ENCODE data around the gene GNG4. TPM values are rescaled to one million over a fixed set of nuclear protein-coding genes. Genes with fewer than 3 reads are reported as not detected.

The GNG4 gene
- total and polyA plus RNA-seq, 10 of the 15 experiments (the other 5 are each of a cell fraction or from before 2014, with no cell fraction given): 0.03 to 0.15 (median 0.15) TPM; not detected in 7

- intact Hi-C loops (cut with micrococcal nuclease; ENCODE audit: unreplicated experiment): no loop called here
- Histone ChIP-seq H3K4me1 (ENCODE audit: control insufficient read depth, insufficient read depth, low read length) (no peaks in the 10 kb centered on the region), H3K9me3 (replicated peaks; ENCODE audit: control insufficient read depth, insufficient read depth, low read length) (peaks cover 5% of the 10 kb centered on the region; the same call in 2 of the 3 replicates), H3K27me3 (replicated peaks in 1 of 2; ENCODE audit: control insufficient read depth in 2 of 2, insufficient read depth in 2 of 2, low read length in 1 of 2) (no peaks in the 10 kb centered on the region), H3K27ac (ENCODE audit: control insufficient read depth, insufficient read depth) (no peak overlapping the region), H2AFZ (ENCODE audit: control insufficient read depth, low read depth, low read length) (no peak overlapping the region), H4K20me1 (ENCODE audit: control insufficient read depth, insufficient read depth) (no peaks in the 10 kb centered on the region), H3K4me2 (ENCODE audit: control insufficient read depth, insufficient read depth) (no peak overlapping the region), H3K4me3 (no peak overlapping the region), H3K9ac (ENCODE audit: control insufficient read depth, insufficient read depth, low read length) (no peak overlapping the region), H3K79me2 (ENCODE audit: control insufficient read depth, insufficient read depth, low read length) (no peaks in the 10 kb centered on the region), H3K36me3 (ENCODE audit: control insufficient read depth in 2 of 2, insufficient read depth in 2 of 2, low read length in 1 of 2) (no peaks in the 10 kb centered on the region; a peak in 2 of 4 replicates)
- BruUV-seq (replicated peaks): no TSS peak
- in situ Hi-C loops (cut with MboI): no loop called here
- POLR2A ChIA-PET: no interaction called here
- DNase-seq (ENCODE audit: low read depth, low spot score) (no peak), FAIRE-seq (no peak), ATAC-seq (no peak)
- 76% methylated on average over 3 of the region's 3 CpGs for WGBS (ENCODE audit: insufficient coverage, insufficient replicate concordance, low lambda C conversion rate, missing lambda C conversion rate)
- SMC1A ChIA-PET (ENCODE audit: uncharacterized antibody, unreplicated experiment): interaction anchor here (1.0 to 1.3 kb wide), 2 partner anchors 87 to 292 kb away, joined by 3 read pairs; no protein-coding TSS in a partner anchor
- TF ChIP-seq EGR1 (IDR thresholded peaks at IDR 0.05; ENCODE audit: borderline replicate concordance in 1 of 2, low read depth in 2 of 2, low read length in 2 of 2) (no peak), PAX5 (IDR thresholded peaks at IDR 0.05; ENCODE audit: borderline replicate concordance, low read depth, low read length) (no peak), LARP7 (IDR thresholded peaks at IDR 0.05) (no peak), BHLHE40 (IDR thresholded peaks at IDR 0.05; ENCODE audit: borderline replicate concordance in 1 of 2, low read depth in 2 of 2, low read length in 1 of 2) (no peak), EED (IDR thresholded peaks at IDR 0.05; ENCODE audit: low read depth) (no peak), NFIC (IDR thresholded peaks at IDR 0.05; ENCODE audit: low read depth, low read length) (no peak), ZNF687 (IDR thresholded peaks at IDR 0.05) (no peak), TARDBP (IDR thresholded peaks at IDR 0.05; ENCODE audit: borderline replicate concordance) (no peak), CEBPZ (IDR thresholded peaks at IDR 0.05; ENCODE audit: low read depth, low read length) (no peak), SREBF1 (IDR thresholded peaks at IDR 0.05; ENCODE audit: low read length) (no peak), ZNF592 (IDR thresholded peaks at IDR 0.05) (no peak), ZNF217 (IDR thresholded peaks at IDR 0.05) (no peak), WRNIP1 (IDR thresholded peaks at IDR 0.05; ENCODE audit: borderline replicate concordance, low read depth, low read length) (no peak), TAF1 (IDR thresholded peaks at IDR 0.05; ENCODE audit: borderline replicate concordance, low read depth, low read length) (no peak)
- RAD21 ChIA-PET (ENCODE audit: unreplicated experiment): no interaction called here
- CTCF ChIA-PET: interaction anchor here (1.5 kb wide), 1 partner anchor 79 kb away, joined by 3 read pairs; no protein-coding TSS in a partner anchor
These were observed 30.1 kb upstream of the GNG4 start for GRCh38 chr1:235679644-235680043.
